Measurements from ENCODE around the gene ABCD3.

Gene ABCD3

GRCh38 chr1:94529416-94529815, 111.2 kb downstream of the ABCD3 start:
- no peak for DNase-seq

GRCh38 chr1:94530373-94530878, 112.2 kb downstream of the ABCD3 start:
- no peak for DNase-seq

- DNase-seq: no peak
Observed at GRCh38 chr1:94531664-94532063, 113.5 kb downstream of the ABCD3 start.

GRCh38 chr1:94532077-94532476, 113.9 kb downstream of the ABCD3 start:
- DNase-seq: no peak

GRCh38 chr1:94535095-94535494, 116.9 kb downstream of the ABCD3 start:
- no peak for DNase-seq

- no peak for DNase-seq
Observed at GRCh38 chr1:94535879-94536278, 117.7 kb downstream of the ABCD3 start.

GRCh38 chr1:94537254-94537653, 119.1 kb downstream of the ABCD3 start:
- no peak for DNase-seq

GRCh38 chr1:94538243-94538827, 120.1 kb downstream of the ABCD3 start:
- DNase-seq: no peak

GRCh38 chr1:94539496-94539895, 121.3 kb downstream of the ABCD3 start:
- DNase-seq: no peak

GRCh38 chr1:94540440-94541245, 122.5 kb downstream of the ABCD3 start:
- no peak for DNase-seq

GRCh38 chr1:94541246-94542087, 123.3 kb downstream of the ABCD3 start, which contains the start of gene F3:
Gene F3, minus strand, starts transcription at chr1:94541759. Its CDS starts 123 bp downstream, at chr1:94541636.
- DNase-seq: peak; percentile 87

- peak; percentile 16 for DNase-seq
Observed at GRCh38 chr1:94542088-94542870, 124.1 kb downstream of the ABCD3 start.

GRCh38 chr1:94543001-94543400, 124.8 kb downstream of the ABCD3 start:
- DNase-seq: peak; percentile 44

GRCh38 chr1:94543893-94544635, 125.9 kb downstream of the ABCD3 start:
- no peak for DNase-seq

GRCh38 chr1:94544706-94545490, 126.7 kb downstream of the ABCD3 start:
- DNase-seq: peak; percentile 53

GRCh38 chr1:94549706-94550105, 131.5 kb downstream of the ABCD3 start:
- DNase-seq: no peak

- DNase-seq: no peak
Observed at GRCh38 chr1:94550396-94550795, 132.2 kb downstream of the ABCD3 start.

GRCh38 chr1:94550800-94551241, 132.6 kb downstream of the ABCD3 start:
- DNase-seq: no peak

- no peak for DNase-seq
Observed at GRCh38 chr1:94551449-94551848, 133.3 kb downstream of the ABCD3 start.

- DNase-seq: no peak
Observed at GRCh38 chr1:94552071-94552586, 133.9 kb downstream of the ABCD3 start.

- no peak for DNase-seq
Observed at GRCh38 chr1:94553323-94553730, 135.1 kb downstream of the ABCD3 start.
